ENCODE measurements around the gene SPATA46.

The SPATA46 gene

DNA sequence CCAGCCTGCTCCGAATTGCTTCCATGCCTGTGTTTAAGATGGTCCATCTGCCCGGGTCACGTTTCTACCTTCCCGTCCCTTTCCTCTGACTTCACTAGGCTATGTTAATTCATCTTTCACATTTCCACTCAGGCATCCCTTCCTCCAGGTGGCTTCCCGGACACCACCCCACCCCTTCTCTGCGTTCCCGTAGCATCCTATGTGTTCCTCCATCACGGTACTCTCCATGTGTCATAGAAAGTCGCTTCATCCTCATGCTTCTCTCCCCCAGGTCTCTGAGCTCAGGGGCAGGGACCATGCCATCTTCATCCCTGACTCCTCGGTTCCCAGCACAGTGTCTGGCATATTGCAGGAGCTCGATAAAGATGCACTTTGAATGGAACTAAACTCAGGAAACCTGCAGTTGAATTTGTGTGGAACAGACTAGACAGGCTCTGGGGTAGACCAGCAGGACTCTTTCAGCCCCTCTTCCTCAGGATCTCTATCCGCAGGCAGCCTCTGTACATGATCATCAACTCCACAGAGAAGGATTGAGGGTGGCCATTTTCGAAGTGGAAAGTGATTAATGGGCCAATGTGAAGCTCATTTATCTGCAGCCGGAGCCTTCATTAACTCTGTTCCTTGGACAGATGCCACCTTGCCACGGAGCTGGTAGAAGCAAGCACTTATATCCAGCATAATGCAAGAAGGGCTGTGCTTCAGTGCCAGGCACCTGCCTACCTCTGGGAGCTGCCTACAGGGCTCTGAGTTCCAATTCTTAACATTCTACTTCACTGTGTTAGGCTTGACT is 13.9 kb upstream of the SPATA46 start:
- no peak for DNase-seq

DNA sequence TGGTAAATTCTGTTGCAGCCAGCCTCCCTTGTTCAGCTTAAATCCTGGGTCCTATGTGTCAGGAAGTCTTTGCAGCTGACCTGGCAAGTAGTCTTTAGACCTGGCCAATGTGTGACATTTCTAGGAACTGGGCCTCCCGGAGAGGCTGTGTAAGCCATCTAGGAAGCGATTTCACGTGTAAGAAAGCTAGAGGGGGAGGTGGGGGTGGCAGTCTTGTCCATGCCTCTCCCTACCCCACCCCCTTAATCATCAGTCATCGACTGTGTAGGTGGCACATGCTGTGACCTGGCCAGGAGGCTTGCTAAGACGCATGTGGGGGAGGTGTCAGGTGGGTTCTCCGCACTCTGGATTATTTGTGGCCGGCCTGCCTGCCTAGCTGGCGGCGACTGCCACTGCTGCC is 13.3 kb upstream of the SPATA46 start:
- no peak for DNase-seq

DNA sequence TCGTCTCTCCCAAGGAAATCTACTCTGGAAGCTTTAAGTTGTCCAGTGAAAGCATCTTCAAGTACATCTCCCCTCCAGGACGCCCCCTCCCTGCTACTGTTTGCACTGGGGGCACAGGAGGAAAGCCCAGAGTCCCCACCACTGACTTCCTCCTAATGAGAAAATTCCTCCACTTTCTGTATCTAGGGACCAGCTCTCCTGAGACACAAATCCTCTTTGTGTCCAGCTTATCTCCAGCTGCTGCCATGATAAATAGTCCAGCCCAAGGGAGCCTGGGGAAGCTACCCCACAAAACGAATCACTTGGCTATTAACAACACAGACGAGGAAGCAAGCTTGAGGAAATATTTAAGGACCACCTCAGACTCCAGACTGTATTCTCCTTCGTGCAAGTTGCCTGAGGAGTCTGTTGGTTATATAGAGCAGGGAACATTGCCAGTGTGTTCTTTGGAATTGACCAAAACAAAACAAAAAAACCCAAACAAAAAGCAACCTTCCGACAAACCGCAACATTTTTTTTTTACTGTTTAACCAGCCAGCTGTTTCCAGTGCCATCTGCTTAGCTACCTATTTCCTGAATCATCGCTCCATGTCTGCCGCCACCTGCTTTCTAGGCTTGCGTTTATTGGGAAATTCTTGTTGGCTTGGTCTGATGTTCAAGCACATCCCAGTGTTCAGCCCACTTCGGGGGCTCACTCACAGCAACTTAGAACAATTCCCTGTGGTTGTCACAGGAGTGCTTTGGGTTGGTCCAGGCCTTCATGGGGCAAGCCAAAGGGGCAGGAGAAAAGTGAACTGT is 12.6 kb upstream of the SPATA46 start:
- DNase-seq: no peak

DNA sequence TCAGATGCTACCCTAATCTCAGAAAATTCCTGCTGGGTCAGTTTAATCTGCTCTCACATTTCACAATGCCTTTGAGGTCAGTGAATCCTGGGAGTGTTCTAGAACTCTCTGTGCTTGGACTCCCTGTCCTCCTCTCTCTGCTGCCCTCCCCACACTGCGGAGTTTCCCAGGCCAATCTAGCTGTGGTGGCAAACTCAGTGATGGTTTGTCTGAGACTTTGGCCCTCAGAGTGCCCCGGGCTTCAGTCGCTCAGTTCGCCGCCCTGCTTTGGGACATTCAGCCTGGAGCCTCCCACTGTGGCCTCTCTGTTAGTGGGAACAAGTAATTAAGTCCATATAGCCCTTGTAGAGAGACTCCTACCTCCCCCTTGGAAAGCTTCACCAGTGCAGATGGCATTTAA is 12.0 kb upstream of the SPATA46 start:
- DNase-seq: no peak

DNA sequence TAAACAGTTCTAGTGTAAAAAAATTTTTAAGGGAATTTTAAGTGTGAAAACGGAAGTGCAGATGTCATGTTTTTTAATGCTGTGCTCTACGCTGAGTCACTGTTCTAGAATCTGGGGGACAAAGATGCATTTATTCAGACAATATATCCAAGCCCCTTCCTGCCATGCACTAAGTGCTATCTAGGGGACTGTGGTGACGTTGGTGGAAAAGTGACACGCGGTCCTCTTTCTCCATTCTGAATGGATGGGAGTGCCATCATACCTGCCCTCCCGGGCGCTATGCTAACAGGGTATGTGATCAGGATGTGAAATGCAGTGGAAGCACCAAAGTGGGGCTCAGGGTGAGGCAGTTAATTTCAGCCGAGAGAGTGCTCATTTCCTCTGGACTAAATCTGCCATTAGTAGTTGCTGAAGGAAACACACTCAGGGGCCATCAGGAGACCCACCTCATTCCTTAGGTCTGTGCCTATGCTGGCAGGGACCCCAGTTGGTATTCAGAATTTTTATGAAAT is 11.5 kb upstream of the SPATA46 start:
- DNase-seq: no peak

DNA sequence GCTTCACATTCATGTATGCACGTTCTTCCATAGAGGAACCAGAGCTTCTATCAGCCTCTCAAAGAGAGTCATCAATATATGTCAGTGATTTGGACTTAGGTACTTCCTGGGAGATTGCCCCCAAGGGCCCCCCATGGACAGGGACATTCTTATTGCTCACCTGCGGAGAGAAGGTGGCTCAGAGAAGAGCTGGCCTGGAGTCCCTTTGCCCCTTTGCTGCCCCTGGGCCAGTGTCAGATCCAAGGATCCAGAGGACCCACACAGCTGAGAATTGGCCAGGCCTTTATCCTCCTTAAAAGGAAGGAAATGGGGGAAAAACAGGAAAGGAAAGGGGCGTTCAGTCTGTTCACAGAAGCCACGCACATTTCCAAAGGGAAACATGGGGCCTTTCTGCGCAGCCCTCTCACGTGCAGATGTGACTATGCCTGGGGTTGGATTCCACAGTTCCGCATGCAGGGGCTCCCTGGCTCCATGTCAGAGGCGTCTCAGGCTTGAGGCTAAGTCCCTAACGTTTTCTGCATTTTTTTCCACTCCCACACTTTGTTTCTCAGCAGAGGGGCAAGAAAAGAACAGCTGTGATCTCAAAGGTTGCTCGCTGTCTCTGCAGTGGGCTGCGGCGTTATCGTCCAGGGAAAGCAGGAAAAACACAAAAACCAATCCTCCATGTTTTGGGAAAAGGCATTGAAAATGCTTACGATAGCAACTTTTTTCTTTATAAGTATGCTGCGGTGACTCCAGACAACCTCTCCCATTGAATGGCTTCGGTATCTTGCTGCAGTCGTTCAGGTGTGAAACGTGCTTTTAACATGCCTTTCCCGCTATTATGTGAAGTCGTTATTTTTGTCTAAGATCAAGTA is 10.8 kb upstream of the SPATA46 start:
- DNase-seq: no peak

DNA sequence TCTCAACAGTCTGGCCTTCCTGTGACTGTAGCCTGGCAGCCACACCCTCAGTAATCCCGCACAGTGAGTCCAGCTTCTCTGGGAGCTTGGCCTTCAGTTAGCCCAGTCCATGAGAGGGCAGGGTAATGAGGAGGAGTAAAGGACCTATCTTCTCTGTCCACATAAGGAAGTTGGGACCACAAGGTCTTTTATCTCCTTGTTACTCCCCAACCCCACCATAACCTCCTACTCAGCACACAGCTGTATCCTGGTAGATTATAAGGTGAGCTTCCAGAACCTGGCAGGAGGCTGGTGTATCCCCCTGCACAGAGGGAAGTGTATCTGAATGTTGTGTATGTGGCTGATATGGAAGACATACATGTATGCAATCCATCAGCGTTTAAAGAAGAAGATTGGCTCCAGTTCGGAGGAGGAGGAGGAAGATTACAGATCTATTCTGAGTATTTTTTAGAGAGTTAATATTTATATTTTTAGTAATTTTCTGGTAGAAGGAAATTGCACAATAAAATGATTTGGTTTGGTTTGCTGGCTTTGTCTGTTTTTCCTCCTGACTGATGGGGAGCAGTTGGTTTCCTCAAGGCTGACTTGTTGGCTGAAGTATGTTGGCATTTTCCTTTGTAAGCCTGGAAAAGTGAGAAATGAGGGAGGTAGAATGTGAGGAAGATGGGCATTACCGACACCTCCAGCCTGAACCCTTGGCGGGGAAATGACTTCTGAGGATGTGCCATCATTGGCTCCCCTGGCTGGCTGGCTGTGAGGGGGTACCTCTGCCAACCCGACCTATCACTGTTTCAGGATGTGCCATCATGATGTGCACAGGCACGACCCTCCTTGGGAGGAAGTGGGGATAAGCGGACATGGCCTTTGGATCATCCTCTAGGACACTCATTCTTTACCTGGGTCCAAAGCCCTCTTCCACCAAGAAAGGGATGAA is 9.9 kb upstream of the SPATA46 start:
- DNase-seq: no peak

DNA sequence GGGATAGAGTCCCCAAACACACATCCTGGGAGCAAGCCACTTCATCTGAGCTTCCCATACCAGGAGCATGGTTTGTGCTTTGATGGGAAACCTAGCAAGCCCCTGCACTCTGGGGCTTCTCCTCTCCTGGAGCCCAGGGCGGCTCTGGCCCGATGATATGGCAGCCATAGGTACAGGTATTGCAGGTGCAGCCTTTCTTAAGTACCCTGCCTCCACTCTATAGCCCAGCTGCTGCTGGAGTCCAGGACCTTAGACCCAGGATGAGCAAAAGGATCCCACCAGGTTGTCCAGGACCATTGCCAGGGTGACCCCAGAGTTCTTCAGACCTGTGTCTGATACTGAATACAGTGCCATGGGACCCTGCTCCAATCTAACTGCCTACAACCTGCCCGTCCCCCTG is 9.0 kb upstream of the SPATA46 start:
- no peak for DNase-seq

DNA sequence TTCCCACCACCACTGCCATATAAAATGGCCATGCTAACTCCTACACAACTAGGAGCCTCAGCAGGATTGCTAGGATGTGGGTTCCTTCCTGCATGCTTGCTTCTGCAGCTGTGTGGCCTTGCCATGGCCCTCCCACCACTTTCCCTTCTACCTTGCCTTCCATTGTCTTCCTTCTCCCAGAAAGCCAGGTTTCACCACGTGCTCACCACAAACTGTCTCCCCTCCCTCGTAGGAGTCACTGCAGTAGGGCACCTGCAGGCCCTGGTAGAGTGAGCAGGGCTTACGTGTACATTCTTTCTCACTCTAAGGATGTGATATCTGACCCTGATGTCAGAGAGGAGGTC is 8.6 kb upstream of the SPATA46 start:
- DNase-seq: no peak

DNA sequence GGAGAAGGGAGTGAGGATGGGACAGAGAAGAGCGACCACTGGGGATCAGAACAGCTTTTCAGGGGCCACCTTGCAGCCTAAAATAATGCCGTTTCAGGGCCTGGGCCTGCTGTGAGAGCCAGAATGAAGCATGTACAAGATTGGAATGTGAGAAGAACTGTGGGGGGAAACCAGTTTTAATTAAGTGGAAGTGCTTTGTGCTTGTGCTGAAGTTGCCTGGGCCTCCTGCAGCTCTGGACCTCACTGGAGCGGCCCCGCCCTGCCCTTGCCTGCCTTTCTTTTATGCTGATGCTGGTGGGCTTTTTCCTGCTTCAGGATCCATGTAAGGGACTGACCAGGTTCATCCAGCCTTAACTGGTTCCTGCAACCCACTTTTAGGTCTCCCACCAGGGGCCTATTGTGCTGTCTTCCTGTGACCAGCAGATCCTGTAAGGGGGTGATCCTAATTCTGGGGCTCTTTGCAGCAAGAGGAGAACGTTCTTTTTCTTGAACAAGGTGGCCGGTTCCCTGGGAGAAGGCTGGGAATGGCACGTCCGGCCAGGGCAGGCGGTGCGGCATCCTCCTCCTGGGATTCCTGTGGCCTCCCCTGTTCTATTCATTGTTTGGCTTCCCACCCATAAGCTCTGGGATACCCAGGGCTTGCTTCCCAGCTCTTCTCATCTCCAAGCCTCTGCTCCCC is 8.1 kb upstream of the SPATA46 start:
- DNase-seq: no peak

DNA sequence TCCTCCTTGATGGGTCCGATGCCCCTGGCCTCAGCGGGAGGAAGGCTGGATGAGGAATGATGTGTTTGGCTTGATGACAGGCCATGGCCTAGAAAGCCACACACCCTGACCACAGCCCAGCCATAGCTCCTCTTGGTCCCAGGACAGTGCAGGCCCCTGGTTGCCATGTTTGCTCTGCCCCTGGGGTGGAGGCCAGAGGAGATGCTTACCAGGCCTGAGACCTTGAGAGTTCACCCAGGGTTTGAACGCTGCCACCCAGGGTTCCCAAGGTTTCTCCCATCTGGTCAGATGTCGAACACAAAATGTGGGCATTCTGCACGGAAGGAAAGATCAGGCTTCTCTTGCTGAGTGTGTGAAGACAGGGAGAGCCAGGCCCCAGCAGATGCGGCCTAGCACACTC is 7.5 kb upstream of the SPATA46 start:
- DNase-seq: no peak

DNA sequence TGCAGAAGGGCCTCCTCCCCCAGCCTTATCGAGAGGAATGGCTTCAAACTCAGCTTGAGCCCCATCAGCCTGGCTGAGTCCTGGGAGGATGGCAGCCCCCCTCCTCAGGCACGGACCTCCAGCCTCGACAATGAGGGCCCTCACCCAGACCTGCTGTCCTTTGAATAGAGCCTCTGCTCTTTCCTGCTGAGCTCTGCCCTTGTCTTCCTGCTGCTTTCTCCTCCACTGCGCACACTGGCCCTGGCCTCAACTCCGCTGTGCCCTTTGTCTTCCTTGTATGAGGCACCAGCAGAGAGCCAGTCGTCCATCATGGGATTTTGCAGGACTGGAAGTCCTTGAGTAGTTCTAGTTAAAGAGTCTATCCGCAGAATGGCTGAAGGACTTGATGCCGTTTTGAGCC is 6.9 kb upstream of the SPATA46 start:
- no peak for DNase-seq

DNA sequence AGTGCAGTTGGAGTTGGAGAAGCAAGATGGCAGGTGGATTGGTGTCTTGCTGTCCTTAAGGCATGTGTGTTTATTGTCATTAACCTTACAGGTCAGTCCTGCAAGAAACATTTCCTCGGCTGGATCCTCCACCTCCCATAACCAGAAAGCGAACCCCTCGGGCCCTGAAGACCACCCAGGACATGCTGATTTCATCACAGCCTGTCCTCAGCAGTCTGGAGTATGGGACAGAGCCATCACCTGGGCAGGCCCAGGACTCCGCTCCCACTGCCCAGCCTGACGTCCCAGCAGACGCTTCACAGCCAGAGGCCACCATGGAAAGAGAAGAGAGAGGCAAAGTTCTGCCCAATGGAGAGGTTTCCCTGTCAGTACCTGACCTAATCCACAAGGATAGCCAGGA is 6.4 kb upstream of the SPATA46 start:
- DNase-seq: no peak

DNA sequence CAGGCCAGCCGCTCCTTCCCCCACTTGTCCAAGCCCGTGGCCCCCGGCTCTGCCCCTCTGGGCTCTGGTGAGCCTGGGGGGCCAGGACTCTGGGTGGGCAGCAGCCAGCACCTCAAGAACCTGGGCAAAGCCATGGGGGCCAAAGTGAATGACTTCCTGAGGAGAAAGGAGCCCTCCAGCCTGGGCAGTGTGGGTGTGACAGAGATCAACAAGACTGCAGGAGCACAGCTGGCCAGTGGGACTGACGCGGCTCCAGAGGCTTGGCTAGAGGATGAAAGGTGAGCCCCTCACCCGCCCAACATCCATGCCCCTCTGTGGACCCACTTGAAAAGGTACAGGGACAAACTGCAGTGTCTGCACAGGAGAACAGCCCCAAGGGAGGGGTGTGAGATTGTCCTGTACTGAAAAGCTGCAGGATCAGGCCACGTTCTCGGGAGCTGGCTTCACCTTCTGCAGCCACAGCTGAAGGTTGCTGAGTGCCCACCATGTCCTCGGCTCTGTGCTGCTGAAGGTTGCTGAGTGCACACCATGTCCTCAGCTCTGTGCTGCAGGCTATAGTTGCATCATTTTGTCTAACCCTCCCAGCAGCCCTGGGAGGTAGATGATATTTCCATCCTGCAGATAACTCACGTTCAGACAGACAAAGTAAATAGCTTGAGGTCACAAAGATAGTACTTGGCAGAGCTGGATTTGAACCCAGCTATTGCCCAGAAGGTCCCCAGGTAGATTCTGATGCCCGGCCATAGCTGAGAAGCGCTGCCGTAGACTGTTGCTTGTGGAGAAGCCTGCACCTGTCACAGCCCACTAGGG is 5.5 kb upstream of the SPATA46 start:
- DNase-seq: no peak

DNA sequence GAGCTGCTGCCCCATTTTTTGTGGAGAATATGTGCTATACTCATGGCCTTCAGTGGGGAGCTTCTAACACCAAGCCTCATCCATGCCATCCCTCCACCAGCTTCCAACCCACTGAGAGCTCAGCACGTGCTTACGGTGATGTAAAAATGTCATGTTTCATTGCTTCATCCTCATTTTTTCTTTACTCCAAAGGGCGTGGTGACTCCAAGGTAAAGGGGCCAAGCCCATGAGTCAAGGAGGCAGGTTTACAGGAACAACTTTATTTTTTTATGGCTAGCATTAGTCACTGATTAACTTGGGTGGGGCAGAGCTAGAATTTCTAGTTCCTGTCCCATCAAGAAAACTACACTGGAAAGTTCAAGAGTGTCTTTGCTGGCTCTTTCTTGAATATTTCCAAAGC is 4.7 kb upstream of the SPATA46 start, which contains the start of gene C1orf226:
TSS of gene C1orf226 (plus strand) at position 346 of the 400 bp plus-strand sequence. CDS start 174 bp downstream, outside the sequence.
- DNase-seq: no peak

DNA sequence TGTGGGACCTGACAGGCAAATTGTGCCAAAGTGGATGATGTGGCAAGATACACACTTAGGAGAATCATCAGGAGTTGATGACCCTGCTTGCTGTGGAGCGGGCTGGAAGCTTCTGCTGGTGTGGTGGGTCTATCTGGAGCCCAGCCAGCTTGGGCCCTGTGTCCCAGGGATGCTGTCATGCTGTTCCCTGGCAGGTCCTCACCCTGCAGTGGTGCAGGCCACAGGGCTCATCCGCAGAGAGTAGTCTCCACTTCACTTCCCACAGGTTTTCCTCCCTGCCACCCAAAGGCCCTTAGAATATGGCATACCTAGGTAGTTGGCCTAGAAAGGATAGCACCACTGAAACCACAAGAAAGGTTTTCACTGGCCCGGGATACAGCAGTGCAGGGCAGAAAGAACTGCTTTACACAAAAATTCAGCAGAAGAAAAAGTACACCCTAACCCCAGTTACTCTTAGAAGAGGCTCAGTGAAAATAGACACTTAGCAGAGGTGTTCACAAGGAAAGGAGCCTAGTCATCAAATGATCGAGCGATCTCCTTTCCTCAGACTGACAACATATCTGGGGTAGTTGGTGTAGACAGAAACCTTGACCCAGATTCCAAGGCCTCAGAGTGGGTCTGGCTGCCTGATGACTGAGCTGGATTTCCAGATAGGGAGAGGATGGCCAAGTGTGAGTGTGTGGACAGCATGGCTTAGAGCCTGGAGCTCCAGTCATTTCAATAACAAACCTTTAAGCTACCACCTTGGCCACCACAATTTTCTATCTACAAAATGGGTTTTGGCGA is 3.6 kb upstream of the SPATA46 start:
- no peak for DNase-seq

DNA sequence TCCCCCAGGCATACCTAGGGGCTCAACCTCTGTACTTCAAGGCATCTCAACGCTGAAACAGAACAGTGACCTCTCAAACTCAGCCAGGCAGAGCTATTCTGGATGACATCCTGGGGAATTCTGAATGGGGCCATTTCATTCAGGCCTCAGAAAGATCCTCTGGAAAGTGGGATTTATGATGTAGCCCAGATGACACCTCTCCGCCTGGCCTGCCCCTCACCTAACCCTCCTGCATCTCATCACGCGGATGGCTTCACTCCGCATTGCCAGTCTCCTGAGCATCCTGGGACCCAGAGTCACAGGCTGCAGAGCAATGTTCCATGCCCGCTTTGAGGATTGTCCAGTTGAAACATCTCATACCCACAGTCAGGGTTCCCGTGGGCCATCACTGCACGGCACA is 1.2 kb downstream of the SPATA46 start:
- no peak for DNase-seq

DNA sequence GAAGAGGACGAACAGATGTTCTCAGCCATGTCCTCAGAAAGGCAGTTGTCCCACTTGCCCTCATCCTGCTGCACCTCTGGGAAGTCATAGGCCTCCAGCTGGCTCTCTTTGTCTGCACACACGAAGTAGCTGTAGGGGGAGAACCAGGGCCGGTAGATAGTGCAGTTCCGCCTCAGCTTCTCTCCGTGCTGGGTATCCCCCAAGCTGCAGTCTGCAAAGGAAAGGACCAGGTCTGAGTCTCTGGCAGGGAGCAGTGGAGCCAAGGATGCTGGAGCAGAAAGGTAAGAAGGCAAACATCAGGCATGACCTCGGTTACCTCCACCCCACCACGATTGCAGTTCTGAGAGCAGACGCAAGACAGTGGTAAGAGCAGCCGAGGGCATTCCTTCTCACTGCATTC is 2.2 kb downstream of the SPATA46 start:
- no peak for DNase-seq

DNA sequence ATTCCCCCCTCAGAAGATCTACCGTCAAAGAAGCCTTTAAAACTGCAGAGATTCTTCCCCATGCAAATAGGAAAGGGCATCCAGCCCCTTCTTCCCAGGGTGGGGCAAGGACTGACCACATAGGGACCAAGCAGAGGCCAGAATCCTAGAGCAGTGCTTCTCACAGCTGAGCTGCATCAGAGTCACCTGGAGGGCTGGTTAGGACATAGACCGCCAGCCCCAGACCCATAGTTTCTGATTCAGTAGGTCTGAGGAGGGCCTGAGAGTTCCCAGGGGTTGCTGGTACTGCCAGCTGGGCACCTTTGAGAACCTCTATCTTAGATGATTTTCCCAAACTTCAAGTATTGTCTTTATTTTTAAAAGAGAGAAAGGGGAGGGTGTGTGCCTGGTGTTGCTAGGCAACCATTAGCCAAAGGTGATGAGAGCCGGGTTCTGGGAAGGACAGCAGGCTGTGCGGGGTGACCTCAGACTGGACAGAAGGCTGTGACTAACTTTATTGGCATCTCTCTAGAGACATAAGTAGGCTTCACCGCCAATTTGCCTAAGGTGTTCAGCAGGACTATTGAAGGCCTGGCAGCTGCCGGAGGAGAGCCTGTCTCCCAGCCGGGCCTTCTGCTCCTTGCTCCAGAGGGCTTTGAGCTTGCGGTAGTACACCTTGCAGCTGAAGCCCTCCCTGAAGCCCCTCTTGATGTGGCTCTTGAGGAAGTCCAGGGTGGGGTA is 3.0 kb downstream of the SPATA46 start:
- DNase-seq: no peak
